Dermis microvascular lymphatic vessel endothelial cell (primary cell): ENCODE results near the gene NR2C2AP. TPM values are rescaled to one million over a fixed set of nuclear protein-coding genes. Genes with fewer than 3 reads are reported as not detected.

Experiments
- DNase-seq, 2 donors: peaks; one replicate each; pipeline versions ENCODE4 v3.0.0 to v3.0.0-alpha.2; 2010; ENCODE audit warnings: low read depth in 2 of 2
- total RNA-seq: library from RNA; depleted of rRNA; stranded (reverse); fragments of >200 nt; gene quantifications from 2 replicates; pipeline ENCODE4 v1.2.1, GENCODE V29; 2014

NR2C2AP gene
- total RNA-seq, 1 donor from 2014 or later, result 8.1 TPM

GRCh38 chr19:19152668-19153384, 50.4 kb downstream of the NR2C2AP start:
- DNase-seq, result no peak

DNA sequence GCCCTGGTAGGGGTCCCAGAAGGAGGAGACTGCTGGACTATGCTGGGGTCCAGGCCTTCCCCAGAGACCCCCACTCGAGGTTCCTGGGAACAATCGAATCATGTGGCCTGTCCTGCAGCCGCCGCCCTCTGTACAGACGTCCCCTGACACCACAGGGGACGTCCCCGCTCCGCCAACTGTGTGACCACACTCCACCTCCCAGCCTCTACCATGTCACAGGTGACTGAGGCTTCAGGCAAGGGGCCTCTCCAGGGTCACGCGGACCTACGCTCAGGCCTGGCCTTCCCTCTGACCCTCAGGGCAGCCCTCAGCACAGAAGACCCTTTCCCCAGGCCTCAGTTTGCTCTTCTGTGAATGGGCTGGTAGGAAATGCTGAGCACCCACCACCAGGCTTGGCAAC, 51.8 kb downstream of the NR2C2AP start:
- DNase-seq, result no peak

Other genes starting within 250 kb of the NR2C2AP start
- 11.0 and 16.1 TPM in 2 replicates for gene SUGP2, start 169.9 kb downstream of the NR2C2AP start, total RNA-seq
- 41.0 and 53.7 TPM in 2 replicates for gene ARMC6, start 169.8 kb downstream of the NR2C2AP start, total RNA-seq
- 3.7 and 4.7 TPM in 2 replicates for gene SLC25A42, start 139.4 kb downstream of the NR2C2AP start, total RNA-seq
- 11.3 and 20.5 TPM in 2 replicates for gene TMEM161A, start 64.9 kb downstream of the NR2C2AP start, total RNA-seq
- not detected in 2 replicates for gene MEF2B, start 33.2 kb downstream of the NR2C2AP start, total RNA-seq
- gene BORCS8, start 11.3 kb downstream of the NR2C2AP start, total RNA-seq, result 15.8 and 17.8 TPM in 2 replicates
- 70.7 and 83.3 TPM in 2 replicates for gene RFXANK, start 11.2 kb downstream of the NR2C2AP start, total RNA-seq
- under 0.01 TPM in 1 of 2 replicates, not detected in the other for gene NCAN, start 8.5 kb upstream of the NR2C2AP start, total RNA-seq
- not detected in 2 replicates for gene TM6SF2, start 69.9 kb upstream of the NR2C2AP start, total RNA-seq
- gene SUGP1, start 117.1 kb upstream of the NR2C2AP start, total RNA-seq, result 17.7 TPM in 2 replicates
- 16.9 and 38.2 TPM in 2 replicates for gene MAU2, start 117.4 kb upstream of the NR2C2AP start, total RNA-seq
- gene GATAD2A, start 202.3 kb upstream of the NR2C2AP start, total RNA-seq, result 33.1 and 43.7 TPM in 2 replicates